OCI-LY7 (cell line): Measurements from ENCODE around the gene HIVEP3. TPM values are rescaled to one million over a fixed set of nuclear protein-coding genes. Genes with fewer than 3 reads are reported as not detected.

Experiments
- BruUV-seq: library from RNA; stranded (reverse); fragments of 400-500 nt; replicated peaks from 2 replicates; lab custom pipeline; 2021; lab: Mats Ljungman, UMichigan
- CTCF ChIA-PET: fragments of 300-600 bp; sonication (Branson Sonifier 250); formaldehyde crosslinking; loops from one replicate; lab custom pipeline; 2022; ENCODE audit warnings: antibody characterized with exemption; ENCODE audit not compliant: unreplicated experiment; lab: Charles Lee
- POLR2A ChIA-PET: fragments of 300-600 bp; sonication (Branson Sonifier 250); formaldehyde crosslinking; loops from one replicate; lab custom pipeline; 2022; ENCODE audit warnings: antibody characterized with exemption; lab: Charles Lee
- DNase-seq: peaks from one replicate; pipeline ENCODE4 v3.0.0-alpha.2; 2015; ENCODE audit warnings: low spot score
- H2AFZ ChIP-seq: fragments of 200-600 bp; sonication (generic), shearing (Covaris generic); 2 replicates; pipeline ENCODE4 v1.6.1; 2014; ENCODE audit warnings: mild to moderate bottlenecking, antibody characterized with exemption, low read length, moderate library complexity
- H3K27ac ChIP-seq: fragments of 200-600 bp; sonication (generic); 2 replicates; pipeline ENCODE4 v1.5.1; 2014; ENCODE audit warnings: mixed run types, low read depth, mild to moderate bottlenecking, moderate library complexity, low read length, inconsistent platforms; ENCODE audit not compliant: poor library complexity, severe bottlenecking
- H3K36me3 ChIP-seq: fragments of 200-600 bp; sonication (generic); 2 replicates; pipeline ENCODE4 v1.6.1; 2014; ENCODE audit warnings: mild to moderate bottlenecking, antibody characterized with exemption, low read length, moderate library complexity, mixed read lengths; ENCODE audit not compliant: insufficient read depth
- H3K4me1 ChIP-seq: fragments of 200-600 bp; sonication (generic); 2 replicates; pipeline ENCODE4 v1.5.1; 2014; ENCODE audit warnings: mild to moderate bottlenecking, low read length; ENCODE audit not compliant: insufficient read depth, poor library complexity, severe bottlenecking
- H3K4me2 ChIP-seq: fragments of 200-600 bp; sonication (generic); 2 replicates; pipeline ENCODE4 v1.6.1; 2014; ENCODE audit warnings: mild to moderate bottlenecking, low read length
- H3K4me3 ChIP-seq: fragments of 200-600 bp; sonication (generic); 2 replicates; pipeline ENCODE4 v1.5.1; 2014; ENCODE audit warnings: mild to moderate bottlenecking, low read depth, low read length; ENCODE audit not compliant: poor library complexity, severe bottlenecking
- H3K79me2 ChIP-seq: fragments of 200-600 bp; sonication (generic); 2 replicates; pipeline ENCODE4 v1.6.1; 2016; ENCODE audit warnings: low read depth, mild to moderate bottlenecking, low read length, moderate library complexity, mixed read lengths; ENCODE audit not compliant: insufficient read depth
- H3K9me2 ChIP-seq: fragments of 200-600 bp; sonication (generic); 2 replicates; pipeline ENCODE4 v1.6.1; 2016; ENCODE audit warnings: mild to moderate bottlenecking, low read length, mixed read lengths; ENCODE audit not compliant: insufficient read depth
- H3K9me3 ChIP-seq: fragments of 200-600 bp; sonication (generic); 2 replicates; pipeline ENCODE4 v1.6.1; 2014; ENCODE audit warnings: mild to moderate bottlenecking, mixed run types, low read length, mixed read lengths
- H4K20me1 ChIP-seq: fragments of 200-600 bp; sonication (generic); 2 replicates; pipeline ENCODE4 v1.6.1; 2014; ENCODE audit warnings: mild to moderate bottlenecking, antibody characterized with exemption, low read length, moderate library complexity, mixed read lengths; ENCODE audit not compliant: insufficient read depth
- CTCF ChIP-seq: fragments of 200-600 bp; sonication (generic); conservative IDR thresholded peaks from 2 replicates; pipeline ENCODE4 v1.5.1; 2014; ENCODE audit warnings: mild to moderate bottlenecking, antibody characterized with exemption, low read length, moderate library complexity, mixed read lengths
- EZH2phosphoT487 ChIP-seq: fragments of 200-600 bp; sonication (generic); IDR thresholded peaks from 2 replicates; pipeline ENCODE4 v1.6.1; 2018; ENCODE audit warnings: low read depth, borderline replicate concordance, mild to moderate bottlenecking, mixed run types, antibody characterized with exemption, low read length, moderate library complexity, mixed read lengths
- intact Hi-C: fragments of 100-400 bp; cut with micrococcal nuclease; formaldehyde crosslinking; loops from one replicate; pipeline ENCODE4 v1.10.0; 2022; ENCODE audit not compliant: unreplicated experiment
- total RNA-seq, 2 experiments: library from RNA; depleted of rRNA in 1 of 2; stranded (reverse); fragments of >200 nt in 1 of 2; shearing (Covaris generic) in 1 of 2; gene quantifications; 2 replicates each; pipeline ENCODE4 v1.2.3, GENCODE V29; 2014 to 2022

HIVEP3 gene
- total RNA-seq, 2 experiments from 2014 or later, result 0.53 to 0.60 TPM

DNA sequence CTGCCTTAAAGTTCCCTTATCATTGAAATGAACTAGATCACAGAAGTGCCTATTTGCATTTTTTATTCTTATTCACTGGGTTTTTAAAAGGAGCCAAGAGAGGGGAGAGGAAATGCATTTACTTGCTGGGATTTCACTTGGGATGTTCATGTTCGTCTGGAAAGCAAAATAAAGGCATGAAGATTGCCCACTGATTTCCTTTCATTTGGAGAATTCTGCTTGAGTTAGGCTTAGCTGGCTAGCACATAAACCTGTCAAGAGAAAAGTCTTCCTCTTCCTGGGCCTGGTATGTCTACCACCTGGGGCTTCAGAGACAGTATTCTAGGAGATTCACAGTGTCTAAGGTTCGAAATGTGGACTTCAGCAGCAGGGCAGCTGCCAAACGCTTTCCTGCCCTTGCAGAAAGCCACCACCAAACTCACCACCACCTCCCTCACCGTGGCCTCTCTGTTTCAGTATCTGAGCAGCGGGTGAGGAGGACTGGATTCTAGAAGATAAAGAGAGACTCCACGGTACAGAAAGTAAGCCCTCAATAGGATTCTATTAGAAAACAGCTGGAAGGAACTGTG, 44.5 kb downstream of the HIVEP3 start:
- no peaks in the 10 kb centered on the region for H3K4me1 ChIP-seq
- intact Hi-C loops, result no loop called here
- CTCF ChIA-PET, result no interaction called here
- no peak for TF ChIP-seq CTCF
- TF ChIP-seq EZH2phosphoT487, result no peak
- no peak overlapping the region for H3K27ac ChIP-seq
- H3K36me3 ChIP-seq, result no peaks in the 10 kb centered on the region
- POLR2A ChIA-PET, result no interaction called here
- H4K20me1 ChIP-seq, result no peaks in the 10 kb centered on the region
- no peak overlapping the region for H2AFZ ChIP-seq
- H3K9me2 ChIP-seq, result no peaks in the 10 kb centered on the region
- H3K4me3 ChIP-seq, result no peak overlapping the region
- no peak overlapping the region for H3K4me2 ChIP-seq
- no peaks in the 10 kb centered on the region for H3K9me3 ChIP-seq
- no TSS peak for BruUV-seq
- H3K79me2 ChIP-seq, result no peaks in the 10 kb centered on the region
- DNase-seq, result no peak

GRCh38 chr1:41872074-41872473, 46.6 kb downstream of the HIVEP3 start:
- CTCF ChIA-PET, result no interaction called here
- Histone ChIP-seq H3K36me3 (no peaks in the 10 kb centered on the region), H3K9me3 (no peaks in the 10 kb centered on the region), H4K20me1 (no peaks in the 10 kb centered on the region), H2AFZ (no peak overlapping the region), H3K4me3 (no peak overlapping the region), H3K27ac (no peak overlapping the region), H3K4me2 (no peak overlapping the region), H3K4me1 (no peaks in the 10 kb centered on the region), H3K79me2 (no peaks in the 10 kb centered on the region), H3K9me2 (no peaks in the 10 kb centered on the region)
- no TSS peak for BruUV-seq
- no peak for DNase-seq
- TF ChIP-seq EZH2phosphoT487 (no peak), CTCF (no peak)
- intact Hi-C loops, result no loop called here
- POLR2A ChIA-PET, result no interaction called here

GRCh38 chr1:41870076-41870562, 48.6 kb downstream of the HIVEP3 start:
- no TSS peak for BruUV-seq
- Histone ChIP-seq H3K27ac (no peak overlapping the region), H3K4me3 (no peak overlapping the region), H4K20me1 (no peaks in the 10 kb centered on the region), H3K79me2 (no peaks in the 10 kb centered on the region), H2AFZ (no peak overlapping the region), H3K9me2 (no peaks in the 10 kb centered on the region), H3K4me2 (no peak overlapping the region), H3K36me3 (no peaks in the 10 kb centered on the region), H3K9me3 (no peaks in the 10 kb centered on the region), H3K4me1 (no peaks in the 10 kb centered on the region)
- intact Hi-C loops, result no loop called here
- no peak for DNase-seq
- POLR2A ChIA-PET, result no interaction called here
- CTCF ChIA-PET, result no interaction called here
- TF ChIP-seq CTCF, result no peak
- TF ChIP-seq EZH2phosphoT487, result no peak
